K562 (cell line): ENCODE measurements around the gene KCTD11. TPM values are rescaled to one million over a fixed set of nuclear protein-coding genes. Genes with fewer than 3 reads are reported as not detected.

Source experiments
- ATAC-seq: fragments of 200-7000 bp; cut with Tn5 transposase; 3 replicates; pipeline ENCODE4 v1.9.1; 2020; ENCODE audit warnings: moderate library complexity
- BruUV-seq: library from RNA; stranded (reverse); fragments of 400-500 nt; replicated peaks from 2 replicates; lab custom pipeline; 2021; lab: Mats Ljungman, UMichigan
- CTCF ChIA-PET: fragments of 300-600 bp; formaldehyde crosslinking; extraction: SDS; loops from one replicate; lab custom pipeline; 2021; ENCODE audit warnings: low intra/inter-chr PET ratio; lab: Yijun Ruan, JAX
- POLR2A ChIA-PET: fragments of 300-600, 350-650 bp; sonication (Branson Sonifier 250); formaldehyde crosslinking; extraction: SDS; loops from one replicate; lab custom pipeline; 2021; ENCODE audit warnings: antibody characterized with exemption, inconsistent platforms; lab: Yijun Ruan, JAX
- DNase-seq, 4 experiments: peaks; one replicate each; pipeline versions ENCODE4 v3.0.0 to v3.0.0-alpha.2; 2011 to 2018; ENCODE audit warnings: low spot score in 3 of 4, mixed read lengths in 3 of 4; ENCODE audit errors: extremely low read depth in 1 of 4
- FAIRE-seq: peaks from 2 replicates; lab custom pipeline; 2011; peaks lifted over from hg19 to GRCh38; lab: Jason Lieb, UNC
- H2AFZ ChIP-seq: 2 replicates; pipeline ENCODE4 v1.6.0; 2011; ENCODE audit warnings: low read depth, low read length, control low read depth, inconsistent platforms
- H3K27ac ChIP-seq: fragments of 200-600 bp; 3 replicates; pipeline ENCODE4 v1.8.0; 2011; ENCODE audit warnings: low read depth, mild to moderate bottlenecking, control low read depth, inconsistent platforms, low read length, moderate library complexity, mixed read lengths; ENCODE audit errors: extremely low read depth
- H3K27me3 ChIP-seq, 2 experiments: fragments of 300-600 bp in 1 of 2; 2 replicates in 1 of 2; 3 replicates in 1 of 2; pipeline versions ENCODE4 v1.6.0 to v1.8.0; 2011; ENCODE audit warnings: inconsistent platforms in 2 of 2, low read length in 2 of 2, mild to moderate bottlenecking in 1 of 2, mixed read lengths in 1 of 2, moderate library complexity in 1 of 2; ENCODE audit not compliant: control insufficient read depth in 2 of 2, insufficient read depth in 2 of 2
- H3K36me3 ChIP-seq: fragments of 300-600 bp; 3 replicates; pipeline ENCODE4 v1.8.0; 2011; ENCODE audit warnings: mild to moderate bottlenecking, low read length, inconsistent platforms; ENCODE audit not compliant: control insufficient read depth, insufficient read depth
- H3K4me1 ChIP-seq, 2 experiments: fragments of 200-600 bp in 1 of 2; replicated peaks in 1 of 2; 2 replicates in 1 of 2; 3 replicates in 1 of 2; pipeline versions ENCODE4 v1.5.1 to v1.8.0; 2011; ENCODE audit warnings: inconsistent platforms in 2 of 2, low read length in 2 of 2, mild to moderate bottlenecking in 1 of 2, mixed read lengths in 1 of 2, moderate library complexity in 1 of 2; ENCODE audit not compliant: control insufficient read depth in 2 of 2, insufficient read depth in 2 of 2
- H3K4me2 ChIP-seq: 2 replicates; pipeline ENCODE4 v1.6.1; 2011; ENCODE audit warnings: low read length, control low read depth, inconsistent platforms, mixed read lengths; ENCODE audit not compliant: insufficient read depth
- H3K4me3 ChIP-seq: fragments of 200-600 bp; sonication (generic), shearing (Covaris generic); 2 replicates; pipeline ENCODE4 v1.5.1; 2016; ENCODE audit warnings: control low read depth, inconsistent platforms
- H3K79me2 ChIP-seq: fragments of 200-600 bp; 3 replicates; pipeline ENCODE4 v1.8.0; 2011; ENCODE audit warnings: low read length, inconsistent platforms; ENCODE audit not compliant: control insufficient read depth, insufficient read depth
- H3K9ac ChIP-seq, 2 experiments: 2 replicates each; pipeline versions ENCODE4 v1.6.0 to v1.6.1; 2011; ENCODE audit warnings: low read depth in 2 of 2, low read length in 2 of 2, control low read depth in 1 of 2, inconsistent platforms in 1 of 2, mild to moderate bottlenecking in 1 of 2, mixed read lengths in 1 of 2; ENCODE audit not compliant: insufficient read depth in 1 of 2
- H3K9me1 ChIP-seq: one replicate; pipeline ENCODE4 v1.6.0; 2011; ENCODE audit warnings: inconsistent platforms, mild to moderate bottlenecking, low read length, moderate library complexity; ENCODE audit not compliant: control insufficient read depth, insufficient read depth
- H3K9me3 ChIP-seq: replicated peaks from 2 replicates; pipeline ENCODE4 v1.5.1; 2011; ENCODE audit warnings: low read depth, low read length, inconsistent platforms; ENCODE audit not compliant: control insufficient read depth, insufficient read depth
- H4K20me1 ChIP-seq: replicated peaks from 2 replicates; pipeline ENCODE4 v1.6.1; 2011; ENCODE audit warnings: low read length, inconsistent platforms, mixed read lengths; ENCODE audit not compliant: control insufficient read depth, insufficient read depth
- CHCHD3 ChIP-seq: fragments of 250-450 bp; sonication (Bioruptor Pico); IDR thresholded peaks from 2 replicates; pipeline ENCODE4 v2.1.2; 2022; ENCODE audit warnings: mild to moderate bottlenecking
- ELF2 ChIP-seq: fragments of 250-450 bp; sonication (Bioruptor Pico); IDR thresholded peaks from 2 replicates; pipeline ENCODE4 v1.5.0; 2021; ENCODE audit warnings: mild to moderate bottlenecking
- NEUROD1 ChIP-seq: fragments of 150-350 bp; IDR thresholded peaks from 2 replicates; pipeline ENCODE4 v1.6.1; 2014; ENCODE audit warnings: borderline replicate concordance, low read length, low read depth; ENCODE audit not compliant: partially characterized antibody
- NFE2L1 ChIP-seq: fragments of 450-650 bp; IDR thresholded peaks from 2 replicates; pipeline ENCODE4 v1.6.1; 2016; ENCODE audit warnings: missing genetic modification characterization, low read depth, mild to moderate bottlenecking, missing compliant biosample characterization, moderate library complexity, borderline replicate concordance
- PHF8 ChIP-seq: fragments of 200-600 bp; sonication (generic); IDR thresholded peaks from 2 replicates; pipeline ENCODE4 v1.6.1; 2012; ENCODE audit warnings: mixed run types, mild to moderate bottlenecking, inconsistent platforms, low read length, moderate library complexity, borderline replicate concordance
- SUPT5H ChIP-seq: fragments of 450-650 bp; IDR thresholded peaks from 2 replicates; pipeline ENCODE4 v1.6.1; 2016
- TAF1 ChIP-seq: IDR thresholded peaks from 2 replicates; pipeline ENCODE4 v1.6.1; 2011; ENCODE audit warnings: mild to moderate bottlenecking, low read length, moderate library complexity; ENCODE audit not compliant: insufficient read depth, control insufficient read depth, severe bottlenecking; ENCODE audit errors: extremely low read depth
- TBP ChIP-seq: optimal IDR thresholded peaks from 2 replicates; pipeline ENCODE3; 2011; ENCODE audit warnings: low read depth, low read length, improper control_type of control experiment
- TOE1 ChIP-seq, 2 experiments: fragments of 450-650 bp in 1 of 2; sonication (generic) in 1 of 2; formaldehyde crosslinking in 1 of 2; IDR thresholded peaks; 2 replicates each; pipeline versions ENCODE4 v1.7.1 to v1.8.0; 2016 to 2022; ENCODE audit warnings: borderline replicate concordance in 2 of 2, mild to moderate bottlenecking in 2 of 2, antibody characterized with exemption in 1 of 2, inconsistent platforms in 1 of 2, low read depth in 1 of 2, missing genetic modification reagents in 1 of 2, moderate library complexity in 1 of 2
- ZBTB7A ChIP-seq: IDR thresholded peaks from 2 replicates; pipeline ENCODE4 v1.6.1; 2011; ENCODE audit warnings: low read depth, mild to moderate bottlenecking, low read length, moderate library complexity, borderline replicate concordance; ENCODE audit not compliant: control insufficient read depth
- ZNF174 ChIP-seq: fragments of 250-450 bp; sonication (Bioruptor Pico); IDR thresholded peaks from 2 replicates; pipeline ENCODE4 v1.4.0; 2020; ENCODE audit warnings: mild to moderate bottlenecking
- WGBS: fragments of 100-300 bp; shearing (Covaris generic); methylation state at CpG from one replicate; pipeline ENCODE4 v1.1.6; 2016; ENCODE audit warnings: low coverage, mixed read lengths; ENCODE audit not compliant: insufficient coverage; ENCODE audit errors: missing lambda C conversion rate; 5-methylcytosine and 5-hydroxymethylcytosine counted together
- in situ Hi-C: fragments of 300-500 bp; cut with MboI; formaldehyde crosslinking; loops from 4 replicates; pipeline ENCODE4 v1.15.0; 2018; ENCODE audit warnings: inconsistent platforms, mixed read lengths
- intact Hi-C: fragments of 100-400 bp; cut with micrococcal nuclease; formaldehyde crosslinking; loops from 2 replicates; pipeline ENCODE4 v1.14.2; 2022
- polyA plus RNA-seq, 8 experiments: library from polyadenylated mRNA; depleted of rRNA in 4 of 8; stranded (reverse) in 5 of 8; unstranded in 3 of 8; fragments of >200 nt; fragmentation: Nextera tagmentation in 2 of 8; fragmentation: Illumina TruSeq in 1 of 8; extraction: Ambion mirVana in 2 of 8; extraction: Trizol in 1 of 8; gene quantifications; 2 replicates each; pipeline versions ENCODE4 v1.2.1 to v1.2.3, GENCODE V29; 2011 to 2014; ENCODE audit warnings: inconsistent platforms in 1 of 8, missing spikeins in 1 of 8
- total RNA-seq, 7 experiments: library from RNA; depleted of rRNA in 6 of 7; stranded (reverse); fragments of >200 nt in 6 of 7; fragmentation: Illumina TruSeq in 2 of 7; extraction: Trizol in 2 of 7; gene quantifications; 2 replicates each; pipeline versions ENCODE4 v1.2.1 to v1.2.3, GENCODE V29; 2011 to 2021; ENCODE audit warnings: low replicate concordance in 1 of 7
- TF ChIP-seq, protein P1 (sequence below), 2 experiments: fragments of 450-650 bp; conservative IDR thresholded peaks; 2 replicates each; pipeline ENCODE4 v1.6.1; 2017; ENCODE audit warnings: mild to moderate bottlenecking in 2 of 2, moderate library complexity in 2 of 2
- TF ChIP-seq, protein P2 (sequence below): fragments of 450-650 bp; IDR thresholded peaks from 2 replicates; pipeline ENCODE4 v1.7.1; 2018; ENCODE audit warnings: mild to moderate bottlenecking, low read depth; ENCODE audit not compliant: partially characterized antibody
- TF ChIP-seq, protein P3 (sequence below): sonication (generic); formaldehyde crosslinking; IDR thresholded peaks from 2 replicates; pipeline ENCODE4 v1.9.0; 2022; ENCODE audit warnings: mild to moderate bottlenecking, missing genetic modification reagents

Gene KCTD11
- total and polyA plus RNA-seq, 9 of the 15 experiments (the other 6 are each of a cell fraction or from before 2014, with no cell fraction given): 0.01 to 3.2 (median 2.5) TPM; not detected in 1

DNA sequence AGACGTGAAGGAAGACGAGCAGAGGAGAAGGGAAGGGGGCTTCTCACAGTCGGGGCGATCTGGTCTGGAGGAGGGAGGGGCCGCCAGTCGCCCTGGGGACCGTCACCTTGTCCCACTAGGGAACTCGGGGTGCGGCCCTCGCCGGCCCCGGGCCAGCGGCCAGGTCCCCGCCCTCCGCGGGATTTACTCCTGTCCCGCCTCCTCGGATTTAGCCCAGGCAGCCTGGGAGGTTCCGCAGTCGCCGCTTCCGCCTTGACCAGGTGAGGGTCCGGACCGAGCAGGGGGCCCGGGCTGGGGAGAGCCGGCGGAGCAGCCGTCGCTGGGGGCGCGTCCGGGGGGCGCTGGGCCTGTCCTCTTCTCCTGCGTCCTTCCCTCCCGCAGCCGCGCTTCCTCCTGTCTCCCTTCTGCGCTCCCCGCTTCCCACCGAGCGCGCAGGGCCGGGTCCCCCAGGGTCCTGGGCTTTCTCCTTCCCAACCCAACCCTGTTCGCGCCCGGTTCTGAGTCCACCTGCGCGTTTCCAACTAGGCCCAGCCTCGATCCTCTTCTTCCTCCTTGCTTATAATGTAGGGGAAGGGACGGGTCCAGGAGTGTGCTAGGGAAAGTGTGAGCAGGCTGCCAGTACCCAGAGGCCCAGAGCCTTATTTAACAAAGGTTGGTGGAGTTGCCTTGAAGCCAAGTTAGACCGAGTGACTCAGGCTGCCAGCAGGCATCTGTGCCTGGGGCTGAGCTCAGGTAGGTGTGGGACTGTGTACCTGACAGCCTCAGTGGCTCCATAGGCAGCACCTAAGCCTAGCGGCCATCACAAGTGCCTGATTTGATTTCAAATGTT, 29.1 kb downstream of the KCTD11 start, which contains the start of gene TNK1:
Gene TNK1, plus strand, starts transcription at position 235 of the 829 bp plus-strand sequence. CDS start 1,838 bp downstream, outside the sequence.
- no peak for FAIRE-seq
- H3K4me3 ChIP-seq: peak within 1 kb of the TSS; percentile 52
- no peak for TF ChIP-seq NEUROD1
- peak; percentile 36; the same call in 1 of the 2 replicates for TF ChIP-seq SUPT5H
- no peak for TF ChIP-seq TOE1 (IDR thresholded peaks at IDR 0.05; ENCODE audit: borderline replicate concordance)
- no peak for TF ChIP-seq TOE1 (CRISPR knock-in tag; IDR thresholded peaks at IDR 0.05; ENCODE audit: borderline replicate concordance, low read depth)
- TF ChIP-seq TAF1: peak; percentile 28
- no peak for TF ChIP-seq CHCHD3 (CRISPR knock-in tag)
- peak; percentile 67; the same call in 1 of the 2 replicates for TF ChIP-seq PHF8
- TF ChIP-seq ZBTB7A: peak; percentile 61; the same call in 1 of the 2 replicates
- no peak for TF ChIP-seq ZNF174 (CRISPR knock-in tag)
- no peak for TF ChIP-seq NFE2L1
- TF ChIP-seq ELF2 (CRISPR knock-in tag): no peak
- TF ChIP-seq, protein P1, sequence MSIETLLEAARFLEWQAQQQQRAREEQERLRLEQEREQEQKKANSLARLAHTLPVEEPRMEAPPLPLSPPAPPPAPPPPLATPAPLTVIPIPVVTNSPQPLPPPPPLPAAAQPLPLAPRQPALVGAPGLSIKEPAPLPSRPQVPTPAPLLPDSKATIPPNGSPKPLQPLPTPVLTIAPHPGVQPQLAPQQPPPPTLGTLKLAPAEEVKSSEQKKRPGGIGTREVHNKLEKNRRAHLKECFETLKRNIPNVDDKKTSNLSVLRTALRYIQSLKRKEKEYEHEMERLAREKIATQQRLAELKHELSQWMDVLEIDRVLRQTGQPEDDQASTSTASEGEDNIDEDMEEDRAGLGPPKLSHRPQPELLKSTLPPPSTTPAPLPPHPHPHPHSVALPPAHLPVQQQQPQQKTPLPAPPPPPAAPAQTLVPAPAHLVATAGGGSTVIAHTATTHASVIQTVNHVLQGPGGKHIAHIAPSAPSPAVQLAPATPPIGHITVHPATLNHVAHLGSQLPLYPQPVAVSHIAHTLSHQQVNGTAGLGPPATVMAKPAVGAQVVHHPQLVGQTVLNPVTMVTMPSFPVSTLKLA (conservative IDR thresholded peaks at IDR 0.05): no peak
- TF ChIP-seq TBP: peak; percentile 54
- TF ChIP-seq, protein P2, sequence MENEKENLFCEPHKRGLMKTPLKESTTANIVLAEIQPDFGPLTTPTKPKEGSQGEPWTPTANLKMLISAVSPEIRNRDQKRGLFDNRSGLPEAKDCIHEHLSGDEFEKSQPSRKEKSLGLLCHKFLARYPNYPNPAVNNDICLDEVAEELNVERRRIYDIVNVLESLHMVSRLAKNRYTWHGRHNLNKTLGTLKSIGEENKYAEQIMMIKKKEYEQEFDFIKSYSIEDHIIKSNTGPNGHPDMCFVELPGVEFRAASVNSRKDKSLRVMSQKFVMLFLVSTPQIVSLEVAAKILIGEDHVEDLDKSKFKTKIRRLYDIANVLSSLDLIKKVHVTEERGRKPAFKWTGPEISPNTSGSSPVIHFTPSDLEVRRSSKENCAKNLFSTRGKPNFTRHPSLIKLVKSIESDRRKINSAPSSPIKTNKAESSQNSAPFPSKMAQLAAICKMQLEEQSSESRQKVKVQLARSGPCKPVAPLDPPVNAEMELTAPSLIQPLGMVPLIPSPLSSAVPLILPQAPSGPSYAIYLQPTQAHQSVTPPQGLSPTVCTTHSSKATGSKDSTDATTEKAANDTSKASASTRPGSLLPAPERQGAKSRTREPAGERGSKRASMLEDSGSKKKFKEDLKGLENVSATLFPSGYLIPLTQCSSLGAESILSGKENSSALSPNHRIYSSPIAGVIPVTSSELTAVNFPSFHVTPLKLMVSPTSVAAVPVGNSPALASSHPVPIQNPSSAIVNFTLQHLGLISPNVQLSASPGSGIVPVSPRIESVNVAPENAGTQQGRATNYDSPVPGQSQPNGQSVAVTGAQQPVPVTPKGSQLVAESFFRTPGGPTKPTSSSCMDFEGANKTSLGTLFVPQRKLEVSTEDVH: no peak
- TF ChIP-seq, protein P3, sequence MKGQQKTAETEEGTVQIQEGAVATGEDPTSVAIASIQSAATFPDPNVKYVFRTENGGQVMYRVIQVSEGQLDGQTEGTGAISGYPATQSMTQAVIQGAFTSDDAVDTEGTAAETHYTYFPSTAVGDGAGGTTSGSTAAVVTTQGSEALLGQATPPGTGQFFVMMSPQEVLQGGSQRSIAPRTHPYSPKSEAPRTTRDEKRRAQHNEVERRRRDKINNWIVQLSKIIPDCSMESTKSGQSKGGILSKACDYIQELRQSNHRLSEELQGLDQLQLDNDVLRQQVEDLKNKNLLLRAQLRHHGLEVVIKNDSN (CRISPR knock-in tag): no peak

More for the DNA sequence above, 29.1 kb downstream of the KCTD11 start, which contains the start of gene TNK1:
- Histone ChIP-seq H3K4me2 (peak within 1 kb of the TSS; percentile 68), H3K27me3 (no peaks in the 10 kb centered on the region), H3K9me1 (no peaks in the 10 kb centered on the region), H4K20me1 (no peaks in the 10 kb centered on the region), H3K79me2 (no peaks in the 10 kb centered on the region; the same call in 2 of the 3 replicates), H3K36me3 (no peaks in the 10 kb centered on the region), H3K4me1 (peaks cover 8 to 18% of the 10 kb centered on the region in 2 experiments; a peak in 4 of 5 replicates), H3K27ac (no peak within 1 kb of the TSS), H3K9ac (peak within 1 kb of the TSS; percentile 60 to 90; a peak in 3 of 4 replicates), H3K9me3 (peaks cover 2% of the 10 kb centered on the region; the same call in 1 of the 2 replicates), H2AFZ (peak within 1 kb of the TSS; percentile 93)
- 9% methylated on average over 19 of the region's 52 CpGs for WGBS
- peak; percentile 91 for ATAC-seq
- POLR2A ChIA-PET: interaction anchor here (0.5 to 0.9 kb wide), 4 partner anchors 13 to 104 kb away, joined by 3 to 4 read pairs (median 4); no protein-coding TSS in a partner anchor
- peak; percentile 62 to 82 (median 76) for DNase-seq
- intact Hi-C loops: no loop called here
- BruUV-seq: TSS peak; percentile 65
- CTCF ChIA-PET: no interaction called here
- in situ Hi-C loops: no loop called here
